Peyer's patch (tissue), 4 donors: Measurements from ENCODE around the gene GRIK4. TPM values are rescaled to one million over a fixed set of nuclear protein-coding genes. Genes with fewer than 3 reads are reported as not detected.

Source experiments
- DNase-seq, 3 donors: peaks; one replicate each; pipeline ENCODE4 v3.0.0-alpha.2; 2017 to 2019
- H3K27ac ChIP-seq, 4 donors: fragments of 200-600 bp; sonication (generic); one replicate each; pipeline ENCODE4 v1.5.1; 2016 to 2019
- H3K27me3 ChIP-seq, 2 donors: fragments of 200-600 bp; sonication (generic); one replicate each; pipeline ENCODE4 v1.5.1; 2019
- H3K36me3 ChIP-seq, 3 donors: fragments of 200-600 bp; sonication (generic); one replicate each; pipeline ENCODE4 v1.5.1; 2016 to 2019
- H3K4me1 ChIP-seq, 4 donors: fragments of 200-600 bp; sonication (generic); one replicate each; pipeline ENCODE4 v1.5.1; 2016 to 2019
- H3K4me3 ChIP-seq, 4 donors: fragments of 200-600 bp; sonication (generic); 1 replicate in 3 of 4; 2 replicates in 1 of 4; pipeline ENCODE4 v1.5.1; 2016 to 2019; ENCODE audit warnings: mild to moderate bottlenecking in 1 of 4
- H3K9me3 ChIP-seq, 4 donors: fragments of 200-600 bp; sonication (generic); one replicate each; pipeline ENCODE4 v1.5.1; 2016 to 2019; ENCODE audit warnings: mild to moderate bottlenecking in 1 of 4
- POLR2A ChIP-seq, 2 donors: fragments of 450-650 bp; IDR thresholded peaks; one replicate each; pipeline ENCODE4 v1.5.1; 2017; ENCODE audit warnings: antibody characterized with exemption in 2 of 2, mild to moderate bottlenecking in 2 of 2, moderate library complexity in 2 of 2
- total RNA-seq, 4 donors: library from RNA; depleted of rRNA; stranded (reverse); fragments of >200 nt; gene quantifications; one replicate each; pipeline ENCODE4 v1.1.0, GENCODE V29; 2016

Gene GRIK4
- total RNA-seq, 4 donors from 2014 or later, result 0.40 to 2.5 TPM; not detected in 2

DNA sequence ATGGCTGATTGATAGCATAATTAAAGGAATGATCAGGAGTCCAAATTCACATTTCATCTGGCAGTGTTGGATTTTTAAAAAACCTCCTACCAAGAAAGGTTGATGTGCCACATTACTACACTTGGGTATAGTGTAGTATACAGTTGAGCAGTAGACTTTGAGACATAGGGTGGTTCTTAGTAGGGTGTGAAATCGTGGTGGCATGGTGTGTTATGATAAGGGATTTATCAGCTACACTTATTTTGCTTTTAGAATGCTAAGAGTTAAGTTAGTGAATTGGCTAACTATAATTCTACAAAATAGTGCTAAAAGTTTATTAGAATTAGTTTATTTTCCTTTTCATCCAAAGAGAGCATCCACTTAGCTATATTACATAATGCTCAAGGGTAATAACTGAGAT lies 525.5 kb downstream of the GRIK4 start:
- Histone ChIP-seq H3K27me3 (no peaks in the 10 kb centered on the region), H3K36me3 (no peaks in the 10 kb centered on the region), H3K4me3 (no peak overlapping the region), H3K9me3 (no peaks in the 10 kb centered on the region), H3K27ac (no peak overlapping the region), H3K4me1 (no peaks in the 10 kb centered on the region)
- no peak for TF ChIP-seq POLR2A (IDR thresholded peaks at IDR 0.05)
- DNase-seq, result no peak

Other genes starting within 250 kb of the GRIK4 start
- gene TLCD5, start 186.4 kb upstream of the GRIK4 start, total RNA-seq, result 1 to 10 TPM; 1.4 to 3.1 (median 2.2) TPM
- gene ARHGEF12, start 175.3 kb upstream of the GRIK4 start, total RNA-seq, result 100 to 1,000 TPM; 102 to 122 (median 107) TPM